GM06990 (cell line): ENCODE results near the gene TDRD10.
A peak's percentile ranks its signal among the peaks of the same experiment; 100 is the strongest.

Experiments used
- DNase-seq: peaks from one replicate; pipeline ENCODE4 v3.0.0-alpha.2; 2011; ENCODE audit not compliant: insufficient read length; ENCODE audit errors: extremely low read depth
- H3K27me3 ChIP-seq: replicated peaks from 2 replicates; pipeline ENCODE4 v1.6.0; 2011; ENCODE audit warnings: low read length; ENCODE audit not compliant: control insufficient read depth, insufficient read depth
- H3K36me3 ChIP-seq: 2 replicates; pipeline ENCODE4 v1.5.1; 2011; ENCODE audit warnings: low read length; ENCODE audit not compliant: control insufficient read depth, insufficient read depth
- H3K4me3 ChIP-seq: replicated peaks from 2 replicates; pipeline ENCODE4 v1.5.1; 2011; ENCODE audit warnings: low read depth, mild to moderate bottlenecking, control low read depth, low read length
- CTCF ChIP-seq: IDR thresholded peaks from 2 replicates; pipeline ENCODE4 v1.5.1; 2011; ENCODE audit warnings: low read length, control low read depth, mild to moderate bottlenecking, inconsistent platforms; ENCODE audit not compliant: insufficient read depth, poor library complexity, severe bottlenecking

TDRD10 gene

GRCh38 chr1:154459080-154459479 lies 42.9 kb upstream of the TDRD10 start:
- no peak for DNase-seq
- Histone ChIP-seq H3K27me3 (no peaks in the 10 kb centered on the region), H3K4me3 (no peak overlapping the region), H3K36me3 (no peaks in the 10 kb centered on the region)
- TF ChIP-seq CTCF = no peak

GRCh38 chr1:154460695-154461260 lies 41.2 kb upstream of the TDRD10 start:
- H3K27me3 ChIP-seq = no peaks in the 10 kb centered on the region
- no peak overlapping the region for H3K4me3 ChIP-seq
- H3K36me3 ChIP-seq = no peaks in the 10 kb centered on the region
- TF ChIP-seq CTCF = no peak
- DNase-seq = no peak

DNA sequence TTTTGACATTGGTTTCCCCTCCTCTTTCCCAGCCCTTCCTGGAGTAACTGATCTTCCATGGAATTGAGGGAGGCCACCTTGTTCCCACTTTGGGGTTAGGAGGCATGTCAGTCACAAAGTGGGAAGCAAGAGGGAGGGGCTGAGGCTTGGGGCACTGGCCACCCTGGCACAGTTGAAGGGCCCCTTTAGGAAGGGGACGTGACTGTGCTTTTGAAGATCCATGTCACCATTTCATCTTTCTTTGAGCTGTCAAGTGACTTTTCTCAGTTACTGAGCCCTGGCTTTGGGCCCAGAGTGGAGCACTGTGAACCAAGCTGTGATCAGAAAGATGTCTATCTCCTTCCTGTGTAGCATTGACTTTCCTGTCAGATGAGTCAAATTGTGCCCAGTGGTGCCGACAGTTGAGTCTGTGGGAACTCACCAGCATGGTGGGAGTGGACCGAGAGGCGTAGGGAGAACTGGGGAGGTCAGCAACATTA lies 38.5 kb upstream of the TDRD10 start:
- Histone ChIP-seq H3K36me3 (no peaks in the 10 kb centered on the region), H3K27me3 (no peaks in the 10 kb centered on the region), H3K4me3 (no peak overlapping the region)
- DNase-seq = peak; percentile 41
- TF ChIP-seq CTCF = no peak

DNA sequence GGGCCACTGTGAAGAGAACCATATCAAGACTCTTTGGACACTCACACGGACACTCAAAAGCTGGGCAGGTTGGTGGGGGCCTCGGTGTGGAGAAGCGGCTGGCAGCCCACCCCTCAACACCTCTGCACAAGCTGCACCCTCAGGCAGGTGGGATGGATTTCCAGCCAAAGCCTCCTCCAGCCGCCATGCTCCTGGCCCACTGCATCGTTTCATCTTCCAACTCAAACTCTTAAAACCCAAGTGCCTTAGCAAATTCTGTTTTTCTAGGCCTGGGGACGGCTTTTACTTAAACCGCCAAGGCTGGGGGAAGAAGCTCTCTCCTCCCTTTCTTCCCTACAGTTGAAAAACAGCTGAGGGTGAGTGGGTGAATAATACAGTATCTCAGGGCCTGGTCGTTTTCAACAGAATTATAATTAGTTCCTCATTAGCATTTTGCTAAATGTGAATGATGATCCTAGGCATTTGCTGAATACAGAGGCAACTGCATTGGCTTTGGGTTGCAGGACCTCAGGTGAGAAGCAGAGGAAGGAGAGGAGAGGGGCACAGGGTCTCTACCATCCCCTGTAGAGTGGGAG lies 36.3 kb upstream of the TDRD10 start:
- Histone ChIP-seq H3K36me3 (no peaks in the 10 kb centered on the region), H3K27me3 (no peaks in the 10 kb centered on the region; the same call in 1 of the 2 replicates), H3K4me3 (no peak overlapping the region)
- TF ChIP-seq CTCF = no peak
- no peak for DNase-seq

DNA sequence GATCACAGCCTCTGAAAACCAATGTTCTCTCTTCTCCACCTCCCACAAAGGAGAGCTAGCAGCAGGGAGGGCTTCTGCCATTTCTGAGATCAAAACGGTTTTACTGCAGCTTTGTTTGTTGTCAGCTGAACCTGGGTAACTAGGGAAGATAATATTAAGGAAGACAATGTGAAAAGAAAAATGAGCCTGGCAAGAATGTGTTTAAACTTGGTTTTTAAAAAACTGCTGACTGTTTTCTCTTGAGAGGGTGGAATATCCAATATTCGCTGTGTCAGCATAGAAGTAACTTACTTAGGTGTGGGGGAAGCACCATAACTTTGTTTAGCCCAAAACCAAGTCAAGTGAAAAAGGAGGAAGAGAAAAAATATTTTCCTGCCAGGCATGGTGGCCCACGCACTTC lies 35.8 kb upstream of the TDRD10 start:
- H3K4me3 ChIP-seq = no peak overlapping the region
- DNase-seq = no peak
- TF ChIP-seq CTCF = no peak

More for the DNA sequence above, 35.8 kb upstream of the TDRD10 start:
- no peaks in the 10 kb centered on the region; the same call in 1 of the 2 replicates for H3K27me3 ChIP-seq
- H3K36me3 ChIP-seq = no peaks in the 10 kb centered on the region
